ENCODE results near the gene BTG2.

- no peak for TF ChIP-seq CTCF (IDR thresholded peaks at IDR 0.05; ENCODE audit: insufficient read depth, low read length, poor library complexity, severe bottlenecking)
- TF ChIP-seq EZH2phosphoT487 (conservative IDR thresholded peaks at IDR 0.05; ENCODE audit: low read length) = no peak
Measured at GRCh38 chr1:203336097-203336496, 30.8 kb downstream of the BTG2 start.
